ENCODE data around the gene OTUD5.

Gene OTUD5

GRCh38 chrX:48998391-48998790 lies 41.0 kb upstream of the OTUD5 start:
- H3K4me3 ChIP-seq (ENCODE audit: low read depth, low read length), result no peak overlapping the region
- TF ChIP-seq CTCF (IDR thresholded peaks at IDR 0.05; ENCODE audit: borderline replicate concordance, insufficient read depth, low read depth, low read length), result no peak

DNA sequence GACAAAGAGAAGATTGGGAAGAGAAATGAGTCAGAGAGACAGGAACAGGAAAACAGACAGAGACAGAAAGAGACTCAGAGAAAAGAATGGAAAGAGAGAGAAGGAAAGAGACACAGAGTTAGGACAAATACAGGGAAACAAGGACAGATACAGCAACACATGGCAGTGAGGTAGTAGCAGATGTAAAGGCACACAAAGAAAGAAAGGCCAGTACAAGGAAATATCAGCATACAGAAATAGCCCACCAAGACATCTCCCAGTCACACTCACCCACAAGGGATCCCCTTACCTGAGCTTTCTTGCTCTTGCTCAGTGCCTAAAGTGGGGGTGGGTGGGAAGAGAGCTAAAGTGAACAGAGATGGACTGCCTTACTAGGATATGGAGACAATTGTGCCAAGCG lies 40.5 kb upstream of the OTUD5 start:
- H3K4me3 ChIP-seq (ENCODE audit: low read depth, low read length), result no peak overlapping the region
- no peak for TF ChIP-seq CTCF (IDR thresholded peaks at IDR 0.05; ENCODE audit: borderline replicate concordance, insufficient read depth, low read depth, low read length)

DNA sequence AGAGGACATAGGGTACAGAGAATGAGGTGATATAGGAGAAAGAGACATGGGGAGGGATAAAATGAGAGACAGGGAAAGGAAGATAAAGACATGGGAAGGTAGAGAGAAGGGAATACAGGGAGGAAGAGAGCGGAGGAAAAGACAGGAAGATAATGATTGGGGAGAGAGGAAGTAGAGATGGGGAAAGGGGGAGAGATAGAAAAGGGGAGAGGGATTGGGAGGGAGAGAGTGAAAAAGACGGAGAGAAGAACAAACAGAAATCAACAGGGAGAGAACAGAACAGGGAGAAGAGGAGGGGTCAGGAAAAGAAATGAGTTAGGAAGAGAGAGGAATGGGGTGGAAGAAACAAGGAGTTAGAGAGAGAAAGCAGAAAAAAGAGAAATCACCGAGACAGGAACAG lies 40.0 kb upstream of the OTUD5 start:
- no peak overlapping the region for H3K4me3 ChIP-seq (ENCODE audit: low read depth, low read length)
- no peak for TF ChIP-seq CTCF (IDR thresholded peaks at IDR 0.05; ENCODE audit: borderline replicate concordance, insufficient read depth, low read depth, low read length)

GRCh38 chrX:48996969-48997368 lies 39.6 kb upstream of the OTUD5 start:
- no peak overlapping the region for H3K4me3 ChIP-seq (ENCODE audit: low read depth, low read length)
- TF ChIP-seq CTCF (IDR thresholded peaks at IDR 0.05; ENCODE audit: borderline replicate concordance, insufficient read depth, low read depth, low read length), result no peak

- no peak overlapping the region for H3K4me3 ChIP-seq (ENCODE audit: low read depth, low read length)
- no peak for TF ChIP-seq CTCF (IDR thresholded peaks at IDR 0.05; ENCODE audit: borderline replicate concordance, insufficient read depth, low read depth, low read length)
Measured at GRCh38 chrX:48992341-48992740, 34.9 kb upstream of the OTUD5 start.

DNA sequence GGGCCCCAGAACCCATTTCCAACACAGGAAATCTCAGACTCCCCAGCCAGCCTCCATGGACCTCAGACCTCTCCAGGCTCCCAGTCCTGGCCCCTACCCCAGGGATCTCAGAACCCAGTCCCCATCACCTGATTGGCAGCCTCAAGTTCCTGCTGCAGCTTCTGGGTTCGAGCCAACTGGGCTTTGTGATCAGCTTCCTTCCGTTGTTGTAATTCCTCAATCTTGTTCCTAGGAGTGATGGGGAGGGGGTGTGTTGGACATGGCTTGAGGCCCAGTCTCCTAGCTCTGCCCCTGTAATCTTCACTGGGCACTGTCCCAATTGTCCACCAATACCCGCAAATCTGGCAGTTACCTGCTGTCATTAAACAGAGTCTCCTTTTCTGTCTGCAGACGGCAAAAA lies 32.1 kb upstream of the OTUD5 start:
- no peak for TF ChIP-seq CTCF (IDR thresholded peaks at IDR 0.05; ENCODE audit: borderline replicate concordance, insufficient read depth, low read depth, low read length)
- H3K4me3 ChIP-seq (ENCODE audit: low read depth, low read length), result no peak overlapping the region

GRCh38 chrX:48983896-48984295 lies 26.5 kb upstream of the OTUD5 start:
- H3K4me3 ChIP-seq (ENCODE audit: low read depth, low read length), result no peak overlapping the region
- TF ChIP-seq CTCF (IDR thresholded peaks at IDR 0.05; ENCODE audit: borderline replicate concordance, insufficient read depth, low read depth, low read length), result no peak

Data from GM12875 (cell line).